Spleen (tissue), 7 donors: Measurements from ENCODE around the gene ARFGEF2.

ENCODE experiments used
- POLR2A ChIP-seq, 3 donors: fragments of 450-650 bp; IDR thresholded peaks; one replicate each; pipeline ENCODE4 v1.5.1; 2017; ENCODE audit warnings: antibody characterized with exemption in 3 of 3, mild to moderate bottlenecking in 1 of 3
- POLR2AphosphoS5 ChIP-seq, 3 donors: sonication (generic); formaldehyde crosslinking; IDR thresholded peaks; one replicate each; pipeline ENCODE4 v1.5.1; 2017; ENCODE audit warnings: antibody characterized with exemption in 3 of 3
- TF ChIP-seq, protein P1 (sequence below), 11 experiments: fragments of 200-600 bp in 7 of 11; fragments of 450-650 bp in 4 of 11; sonication (generic) in 4 of 11; IDR thresholded peaks in 8 of 11; conservative IDR thresholded peaks in 3 of 11; 1 replicate in 7 of 11; 2 replicates in 4 of 11; pipeline versions ENCODE4 v1.4.0 to v1.8.0; 2016 to 2021; ENCODE audit warnings: antibody characterized with exemption in 11 of 11, inconsistent platforms in 4 of 11, mild to moderate bottlenecking in 1 of 11
- donor health status: DM: no; HTN: no; CAD: no; lungs with moderate emphysema.
- donor health status: DM: no; HTN: no; CAD: no.
- donor health status: DM: no; HTN: no; CAD: no.

GRCh38 chr20:48932375-48932941 is 10.9 kb downstream of the ARFGEF2 start:
- TF ChIP-seq, protein P1, sequence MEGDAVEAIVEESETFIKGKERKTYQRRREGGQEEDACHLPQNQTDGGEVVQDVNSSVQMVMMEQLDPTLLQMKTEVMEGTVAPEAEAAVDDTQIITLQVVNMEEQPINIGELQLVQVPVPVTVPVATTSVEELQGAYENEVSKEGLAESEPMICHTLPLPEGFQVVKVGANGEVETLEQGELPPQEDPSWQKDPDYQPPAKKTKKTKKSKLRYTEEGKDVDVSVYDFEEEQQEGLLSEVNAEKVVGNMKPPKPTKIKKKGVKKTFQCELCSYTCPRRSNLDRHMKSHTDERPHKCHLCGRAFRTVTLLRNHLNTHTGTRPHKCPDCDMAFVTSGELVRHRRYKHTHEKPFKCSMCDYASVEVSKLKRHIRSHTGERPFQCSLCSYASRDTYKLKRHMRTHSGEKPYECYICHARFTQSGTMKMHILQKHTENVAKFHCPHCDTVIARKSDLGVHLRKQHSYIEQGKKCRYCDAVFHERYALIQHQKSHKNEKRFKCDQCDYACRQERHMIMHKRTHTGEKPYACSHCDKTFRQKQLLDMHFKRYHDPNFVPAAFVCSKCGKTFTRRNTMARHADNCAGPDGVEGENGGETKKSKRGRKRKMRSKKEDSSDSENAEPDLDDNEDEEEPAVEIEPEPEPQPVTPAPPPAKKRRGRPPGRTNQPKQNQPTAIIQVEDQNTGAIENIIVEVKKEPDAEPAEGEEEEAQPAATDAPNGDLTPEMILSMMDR (IDR thresholded peaks at IDR 0.05 in 8 of 11, conservative IDR thresholded peaks at IDR 0.05 in 3 of 11): no peak
- TF ChIP-seq POLR2A (IDR thresholded peaks at IDR 0.05) (no peak), POLR2AphosphoS5 (IDR thresholded peaks at IDR 0.05) (no peak)
